A549 (cell line): ENCODE measurements around the gene MMS19.

Experiments used
- TF ChIP-seq, protein P1 (sequence below): fragments of >200 bp; sonication (Bioruptor Twin); formaldehyde crosslinking; IDR thresholded peaks from 3 replicates; pipeline ENCODE4 v1.5.1; 2016
- TF ChIP-seq, protein P2 (sequence below): IDR thresholded peaks from 2 replicates; pipeline ENCODE4 v1.6.1; 2012

DNA sequence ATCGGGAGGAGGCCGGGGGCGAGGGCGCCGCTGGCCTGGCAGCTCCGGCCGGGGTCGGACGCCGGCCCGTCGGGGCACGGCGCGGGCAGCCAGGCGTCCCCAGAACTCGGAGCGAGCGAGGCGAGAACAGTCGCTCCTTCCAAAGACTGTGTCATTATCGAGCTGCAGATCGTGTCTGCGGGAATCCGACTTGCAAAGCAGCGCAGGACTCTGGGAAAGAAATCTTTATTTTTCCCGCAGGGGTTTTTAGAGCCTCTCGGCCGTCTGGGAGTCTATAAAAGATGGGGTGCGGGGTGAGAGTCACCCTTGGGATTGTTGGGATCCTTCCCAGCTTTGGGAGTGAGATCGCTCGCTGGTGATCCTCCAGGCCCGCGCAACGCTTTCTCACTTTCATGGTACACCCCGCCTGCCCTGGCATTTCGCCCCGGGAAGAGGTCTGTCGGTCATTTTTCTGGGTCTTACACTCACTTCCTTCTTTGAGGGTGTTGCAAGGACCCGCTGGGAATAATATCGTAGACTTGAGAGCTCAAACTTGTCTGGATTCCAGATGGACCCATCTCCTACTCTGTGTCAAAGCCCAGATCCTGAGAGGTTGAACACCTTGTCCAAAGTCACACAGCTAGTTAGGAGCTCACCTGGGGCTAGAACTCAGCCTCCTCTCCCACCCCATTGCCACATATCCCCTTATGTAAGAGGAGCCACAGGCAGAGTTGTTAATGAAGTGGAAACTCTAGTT lies 1.5 kb upstream of the MMS19 start:
- TF ChIP-seq, protein P1, sequence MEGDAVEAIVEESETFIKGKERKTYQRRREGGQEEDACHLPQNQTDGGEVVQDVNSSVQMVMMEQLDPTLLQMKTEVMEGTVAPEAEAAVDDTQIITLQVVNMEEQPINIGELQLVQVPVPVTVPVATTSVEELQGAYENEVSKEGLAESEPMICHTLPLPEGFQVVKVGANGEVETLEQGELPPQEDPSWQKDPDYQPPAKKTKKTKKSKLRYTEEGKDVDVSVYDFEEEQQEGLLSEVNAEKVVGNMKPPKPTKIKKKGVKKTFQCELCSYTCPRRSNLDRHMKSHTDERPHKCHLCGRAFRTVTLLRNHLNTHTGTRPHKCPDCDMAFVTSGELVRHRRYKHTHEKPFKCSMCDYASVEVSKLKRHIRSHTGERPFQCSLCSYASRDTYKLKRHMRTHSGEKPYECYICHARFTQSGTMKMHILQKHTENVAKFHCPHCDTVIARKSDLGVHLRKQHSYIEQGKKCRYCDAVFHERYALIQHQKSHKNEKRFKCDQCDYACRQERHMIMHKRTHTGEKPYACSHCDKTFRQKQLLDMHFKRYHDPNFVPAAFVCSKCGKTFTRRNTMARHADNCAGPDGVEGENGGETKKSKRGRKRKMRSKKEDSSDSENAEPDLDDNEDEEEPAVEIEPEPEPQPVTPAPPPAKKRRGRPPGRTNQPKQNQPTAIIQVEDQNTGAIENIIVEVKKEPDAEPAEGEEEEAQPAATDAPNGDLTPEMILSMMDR: no peak
- TF ChIP-seq, protein P2, sequence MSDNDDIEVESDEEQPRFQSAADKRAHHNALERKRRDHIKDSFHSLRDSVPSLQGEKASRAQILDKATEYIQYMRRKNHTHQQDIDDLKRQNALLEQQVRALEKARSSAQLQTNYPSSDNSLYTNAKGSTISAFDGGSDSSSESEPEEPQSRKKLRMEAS: no peak
